ENCODE measurements around the gene ANO5. TPM values are rescaled to one million over a fixed set of nuclear protein-coding genes. Genes with fewer than 3 reads are reported as not detected.
"Not testable (repeated sequence)": the region's sequence is repeated elsewhere in the genome, so short reads cannot be mapped to it uniquely, and the experiment has no call there.

The ANO5 gene
- total RNA-seq, 1 donor from 2014 or later: 68.9 TPM

GRCh38 chr11:22284991-22285390 lies 92.1 kb downstream of the ANO5 start:
- intact Hi-C loops (cut with DNase I); ATAC-seq (ENCODE audit: poor library complexity); DNase-seq: not testable (repeated sequence)

GRCh38 chr11:22302368-22302767 lies 109.5 kb downstream of the ANO5 start:
- intact Hi-C loops (cut with DNase I): no loop called here
- no peak for DNase-seq
- no peak for ATAC-seq (ENCODE audit: poor library complexity)

- intact Hi-C loops (cut with DNase I): no loop called here
- ATAC-seq (ENCODE audit: poor library complexity) (no peak), DNase-seq (no peak)
Observed at GRCh38 chr11:22304337-22304961, 111.6 kb downstream of the ANO5 start.

- intact Hi-C loops (cut with DNase I): no loop called here
- no peak for ATAC-seq (ENCODE audit: poor library complexity)
- no peak for DNase-seq
Observed at GRCh38 chr11:22317656-22318055, 124.8 kb downstream of the ANO5 start.

DNA sequence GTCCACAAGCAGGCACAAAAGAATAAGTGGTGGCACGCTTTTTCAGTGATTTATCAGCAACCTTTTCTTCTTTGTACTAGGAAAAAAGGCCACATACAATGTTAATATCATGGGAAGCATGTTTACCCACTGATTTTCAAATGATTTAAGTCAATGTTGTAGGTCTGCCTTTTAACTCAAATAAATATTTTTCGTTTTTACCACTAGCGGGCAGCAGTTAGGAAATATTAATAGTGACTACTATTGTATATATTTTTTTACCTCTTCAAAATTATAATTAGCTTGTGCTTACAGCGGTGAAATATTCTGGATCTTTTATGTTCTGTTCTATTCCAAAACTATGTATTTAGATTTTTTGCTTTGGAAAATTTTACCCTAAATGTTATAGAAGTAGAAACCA lies 138.9 kb downstream of the ANO5 start:
- intact Hi-C loops (cut with DNase I): no loop called here
- DNase-seq (no peak), ATAC-seq (ENCODE audit: poor library complexity) (no peak)

Other genes with a start within 250 kb of the ANO5 start
- gene SLC17A6, start 145.3 kb downstream of the ANO5 start, total RNA-seq: not detected

All from Right ventricle myocardium superior (tissue), 1 donor.